Measurements from ENCODE around the gene RTKN2.

The RTKN2 gene

DNA sequence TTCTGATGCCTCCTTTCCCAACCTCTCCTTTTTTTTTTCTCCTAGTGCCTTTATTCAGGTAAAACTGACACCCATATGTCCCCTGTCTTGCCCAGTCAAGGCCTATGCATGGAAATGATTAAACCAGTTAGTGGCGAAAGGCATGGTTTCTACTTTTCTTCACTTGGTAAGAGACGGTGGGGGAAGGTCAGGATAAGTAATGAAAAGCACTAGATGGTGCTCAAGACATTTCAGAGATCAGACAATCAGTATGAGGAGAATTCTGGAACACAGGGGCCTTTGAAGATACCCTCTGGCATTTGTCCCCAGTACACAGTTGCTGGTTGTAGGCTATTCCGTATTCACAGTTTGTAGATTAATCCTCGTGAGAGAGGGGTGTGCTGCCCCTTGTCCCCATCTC, 121.2 kb downstream of the RTKN2 start:
- no peak overlapping the region for H3K4me3 ChIP-seq (ENCODE audit: insufficient read depth, low read depth, low read length)
- H3K27ac ChIP-seq (ENCODE audit: insufficient read depth, low read depth, low read length, poor library complexity, severe bottlenecking), result no peak overlapping the region
- no peaks in the 10 kb centered on the region for H3K27me3 ChIP-seq (ENCODE audit: control insufficient read depth, insufficient read depth, low read length, poor library complexity, severe bottlenecking)
- 91 to 95% methylated on average over 4 of the region's 4 CpGs for WGBS, 2 experiments
- H3K9me3 ChIP-seq (ENCODE audit: control insufficient read depth, low read length), result no peaks in the 10 kb centered on the region
- no peaks in the 10 kb centered on the region for H3K36me3 ChIP-seq (ENCODE audit: control insufficient read depth, insufficient read depth, low read length)
- H3K4me1 ChIP-seq (ENCODE audit: control insufficient read depth, insufficient read depth, low read length), result no peaks in the 10 kb centered on the region

DNA sequence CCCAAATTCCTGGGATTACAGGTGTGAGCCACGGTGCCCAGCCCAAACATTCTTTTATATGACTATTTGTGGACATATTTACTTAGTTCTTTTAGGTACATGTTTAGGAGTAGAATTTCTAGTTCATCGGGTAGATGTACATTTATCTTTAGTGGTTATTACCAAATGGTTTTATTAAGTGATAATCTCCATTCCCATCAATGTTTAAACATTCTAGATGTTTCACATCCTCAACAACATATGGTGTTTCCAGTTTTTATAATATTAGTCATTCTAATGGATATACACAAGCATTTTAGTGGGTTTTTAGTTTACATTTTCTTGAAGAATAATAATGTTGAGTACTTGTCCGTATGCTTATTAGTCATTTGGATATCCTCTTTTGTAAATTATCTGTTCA, 131.7 kb downstream of the RTKN2 start:
- Histone ChIP-seq H3K27me3 (ENCODE audit: control insufficient read depth, insufficient read depth, low read length, poor library complexity, severe bottlenecking) (no peaks in the 10 kb centered on the region), H3K4me1 (ENCODE audit: control insufficient read depth, insufficient read depth, low read length) (no peaks in the 10 kb centered on the region), H3K9me3 (ENCODE audit: control insufficient read depth, low read length) (no peaks in the 10 kb centered on the region), H3K36me3 (ENCODE audit: control insufficient read depth, insufficient read depth, low read length) (no peaks in the 10 kb centered on the region), H3K27ac (ENCODE audit: insufficient read depth, low read depth, low read length, poor library complexity, severe bottlenecking) (no peak overlapping the region), H3K4me3 (ENCODE audit: insufficient read depth, low read depth, low read length) (no peak overlapping the region)
- WGBS, 2 experiments, result 80 to 86% methylated on average over 1 to 2 of the region's 3 CpGs

DNA sequence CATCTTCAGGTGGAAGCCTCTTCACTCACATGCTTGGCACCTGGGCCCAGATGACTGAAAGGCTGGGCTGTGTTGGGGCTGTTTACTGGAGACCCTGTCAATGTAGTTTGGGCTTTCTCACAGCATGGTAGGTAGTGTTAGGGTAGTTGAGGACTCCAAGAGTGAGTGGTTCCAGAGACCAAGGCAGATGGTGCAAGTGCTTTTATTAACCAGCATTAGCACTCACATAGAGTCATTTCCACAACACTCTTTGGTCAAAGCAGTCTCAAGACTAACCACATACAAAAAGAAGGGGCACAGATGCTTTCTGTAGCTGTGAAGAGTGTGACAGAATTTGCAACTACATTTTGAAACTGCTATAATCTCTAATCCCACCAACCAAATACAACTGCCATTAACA, 135.0 kb downstream of the RTKN2 start:
- Histone ChIP-seq H3K4me3 (ENCODE audit: insufficient read depth, low read depth, low read length) (no peak overlapping the region), H3K9me3 (ENCODE audit: control insufficient read depth, low read length) (no peaks in the 10 kb centered on the region), H3K27me3 (ENCODE audit: control insufficient read depth, insufficient read depth, low read length, poor library complexity, severe bottlenecking) (no peaks in the 10 kb centered on the region), H3K27ac (ENCODE audit: insufficient read depth, low read depth, low read length, poor library complexity, severe bottlenecking) (no peak overlapping the region), H3K36me3 (ENCODE audit: control insufficient read depth, insufficient read depth, low read length) (no peaks in the 10 kb centered on the region), H3K4me1 (ENCODE audit: control insufficient read depth, insufficient read depth, low read length) (no peaks in the 10 kb centered on the region)
